HUES6 (cell line): Measurements from ENCODE around the gene MAP1S.

Experiments used
- H3K27ac ChIP-seq: 2 replicates; pipeline ENCODE4 v1.7.0; 2013; ENCODE audit warnings: low read depth, mild to moderate bottlenecking, low read length, inconsistent platforms
- H3K27me3 ChIP-seq: 2 replicates; pipeline ENCODE4 v1.6.1; 2013; ENCODE audit warnings: low read length; ENCODE audit not compliant: control insufficient read depth, insufficient read depth
- H3K36me3 ChIP-seq: 2 replicates; pipeline ENCODE4 v1.6.1; 2013; ENCODE audit warnings: low read length; ENCODE audit not compliant: control insufficient read depth, insufficient read depth
- H3K4me1 ChIP-seq: 2 replicates; pipeline ENCODE4 v1.6.1; 2013; ENCODE audit warnings: low read length; ENCODE audit not compliant: control insufficient read depth, insufficient read depth
- H3K4me3 ChIP-seq: 2 replicates; pipeline ENCODE4 v1.5.1; 2013; ENCODE audit warnings: low read depth, low read length
- H3K9ac ChIP-seq: one replicate; pipeline ENCODE4 v1.6.1; 2013; ENCODE audit warnings: mild to moderate bottlenecking, low read length
- H3K9me3 ChIP-seq: 2 replicates; pipeline ENCODE4 v1.6.1; 2013; ENCODE audit warnings: low read depth, low read length; ENCODE audit not compliant: control insufficient read depth, insufficient read depth

The MAP1S gene

DNA sequence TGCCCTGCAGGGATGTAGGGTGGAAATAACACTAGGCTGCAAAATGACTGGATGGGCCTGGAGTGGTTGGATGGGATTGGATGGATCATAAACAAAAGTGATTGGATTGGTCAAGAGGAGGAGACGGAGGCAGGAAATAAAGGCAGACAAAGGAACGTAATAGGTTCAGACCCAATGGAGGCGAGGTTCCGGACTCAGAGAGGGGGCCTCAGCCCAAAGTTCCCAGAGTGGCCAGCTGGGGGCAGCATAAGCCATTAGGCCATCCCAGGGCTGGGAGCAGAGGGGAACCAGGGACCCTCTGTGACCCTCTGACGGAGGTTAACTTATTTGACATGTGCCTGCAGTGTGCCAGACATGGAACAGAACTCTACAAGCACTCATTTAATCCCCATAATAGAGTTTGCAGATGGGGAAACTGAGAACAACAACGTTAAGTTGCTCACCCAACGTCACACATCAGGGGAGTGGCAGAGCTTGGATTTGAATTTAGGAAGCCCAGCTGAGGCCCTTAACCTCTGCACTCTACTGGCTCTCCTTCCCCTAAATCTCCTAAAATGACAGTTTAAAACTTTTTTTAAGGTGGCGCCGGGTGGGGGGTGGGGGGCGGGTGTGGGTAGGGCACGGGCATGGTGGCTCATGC is 15.3 kb upstream of the MAP1S start:
- Histone ChIP-seq H3K27me3 (0 out of 2 replicates have a peak, but pooled peaks cover 4% of the 10 kb centered on the region), H3K27ac (no peak overlapping the region), H3K4me1 (peaks cover 3% of the 10 kb centered on the region; the same call in 1 of the 2 replicates), H3K4me3 (no peak overlapping the region), H3K9me3 (no peaks in the 10 kb centered on the region), H3K36me3 (no peaks in the 10 kb centered on the region), H3K9ac (no peak overlapping the region)

DNA sequence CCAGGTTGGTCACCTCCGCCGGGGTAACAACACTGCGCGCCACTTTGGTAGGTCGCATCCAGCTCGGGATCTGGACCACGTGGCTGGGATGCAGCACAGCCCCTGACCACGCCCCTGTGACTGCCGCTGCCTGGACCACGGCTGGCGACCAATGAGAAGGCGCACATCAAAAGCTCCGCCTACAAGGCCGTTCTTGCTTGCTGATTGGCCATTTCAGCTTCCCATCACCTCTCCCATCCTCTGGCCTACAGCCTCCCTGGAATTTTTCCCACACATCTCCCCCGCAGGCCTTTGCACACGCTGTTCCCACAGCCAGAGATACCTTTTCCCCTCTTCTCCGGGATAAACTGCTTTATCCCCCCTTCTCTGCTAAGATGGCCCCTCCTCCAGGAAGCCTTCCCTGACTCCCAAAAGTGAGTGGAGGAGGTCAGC is 12.5 kb upstream of the MAP1S start:
- Histone ChIP-seq H3K9me3 (no peaks in the 10 kb centered on the region), H3K9ac (no peak overlapping the region), H3K27me3 (0 out of 2 replicates have a peak, but pooled peaks cover 4% of the 10 kb centered on the region), H3K36me3 (no peaks in the 10 kb centered on the region), H3K4me1 (peaks cover 3% of the 10 kb centered on the region; the same call in 1 of the 2 replicates), H3K27ac (no peak overlapping the region), H3K4me3 (peak overlapping the region; percentile 41)

DNA sequence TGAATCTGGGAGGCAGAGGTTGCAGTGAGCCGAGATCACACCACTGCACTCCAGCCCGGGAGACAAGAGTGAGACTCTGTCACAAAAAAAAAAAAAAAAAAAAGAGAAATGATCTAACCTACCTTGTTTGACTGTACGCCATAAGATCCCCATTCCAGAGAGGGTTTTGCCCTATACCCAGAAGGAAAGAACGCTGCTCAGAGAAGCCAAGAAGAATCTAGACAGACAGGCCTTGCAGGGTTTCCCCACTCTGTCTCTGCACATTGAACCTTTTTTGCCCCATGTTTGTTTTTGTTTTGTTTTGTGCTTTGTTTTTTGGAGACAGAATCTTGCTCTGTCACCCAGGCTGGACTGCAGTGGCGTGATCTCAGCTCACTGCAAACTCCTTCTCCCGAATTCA is 7.4 kb upstream of the MAP1S start:
- no peaks in the 10 kb centered on the region for H3K36me3 ChIP-seq
- H3K4me3 ChIP-seq, result no peak overlapping the region
- H3K27ac ChIP-seq, result no peak overlapping the region
- no peaks in the 10 kb centered on the region for H3K4me1 ChIP-seq
- no peak overlapping the region for H3K9ac ChIP-seq
- H3K27me3 ChIP-seq, result no peaks in the 10 kb centered on the region
- H3K9me3 ChIP-seq, result no peaks in the 10 kb centered on the region

DNA sequence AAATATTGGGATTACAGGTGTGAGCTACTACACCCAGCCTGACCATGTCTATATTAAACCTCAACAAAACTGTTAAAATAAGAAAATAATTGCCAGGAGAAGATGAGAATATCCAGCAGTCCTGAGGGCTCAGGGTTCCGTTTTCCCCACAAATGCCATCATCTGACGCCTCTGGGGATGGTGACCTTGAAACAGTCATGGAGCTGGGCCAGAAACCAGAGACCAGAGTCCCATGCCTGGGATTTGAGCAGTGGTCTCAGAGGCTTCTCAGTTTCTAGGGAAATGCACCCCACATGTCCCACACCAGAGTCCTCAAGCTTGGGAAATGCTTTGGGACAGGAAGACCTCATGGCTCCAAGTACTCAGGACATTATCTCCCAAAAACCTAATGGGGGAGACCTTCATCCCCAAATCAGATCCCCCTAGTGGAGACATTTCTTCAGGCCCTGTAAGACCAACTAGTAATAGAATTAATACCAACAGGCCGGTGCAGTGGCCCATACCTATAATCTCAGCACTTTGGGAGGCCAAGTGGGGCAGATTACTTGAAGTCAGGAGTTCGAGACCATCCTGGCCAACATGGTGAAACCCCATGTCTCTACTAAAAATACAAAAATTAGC is 2.9 kb upstream of the MAP1S start:
- H3K9me3 ChIP-seq, result no peaks in the 10 kb centered on the region
- H3K27me3 ChIP-seq, result no peaks in the 10 kb centered on the region
- H3K4me3 ChIP-seq, result no peak overlapping the region
- no peak overlapping the region for H3K9ac ChIP-seq
- peaks cover 16% of the 10 kb centered on the region for H3K4me1 ChIP-seq
- peaks cover 6% of the 10 kb centered on the region for H3K36me3 ChIP-seq
- no peak overlapping the region for H3K27ac ChIP-seq

DNA sequence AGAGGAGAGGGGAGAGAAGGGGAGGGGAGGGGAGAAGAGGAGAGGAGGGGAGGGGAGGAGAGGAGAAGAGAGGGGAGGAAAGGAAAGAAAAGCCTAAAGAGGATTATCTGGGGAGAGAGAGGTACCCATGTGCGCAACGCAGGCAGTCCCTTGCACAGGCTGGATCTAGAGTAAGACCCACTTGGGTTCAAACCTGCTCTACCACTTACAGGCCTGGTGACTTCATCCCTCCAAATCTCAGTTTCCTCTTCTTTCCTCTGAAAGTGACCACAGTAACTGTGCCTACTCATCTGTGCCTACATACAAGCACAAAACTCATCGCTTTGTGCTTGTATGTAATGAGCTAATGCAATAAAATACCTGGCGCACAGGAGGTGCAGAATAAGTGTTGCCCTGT is 732 bp upstream of the MAP1S start:
- peaks cover 15% of the 10 kb centered on the region for H3K36me3 ChIP-seq
- H3K4me1 ChIP-seq, result peaks cover 16% of the 10 kb centered on the region
- no peaks in the 10 kb centered on the region for H3K9me3 ChIP-seq
- H3K27ac ChIP-seq, result peak overlapping the region; percentile 4; the same call in 1 of the 2 replicates
- H3K27me3 ChIP-seq, result no peaks in the 10 kb centered on the region
- peak overlapping the region; percentile 77 for H3K4me3 ChIP-seq
- H3K9ac ChIP-seq, result peak overlapping the region; percentile 9

DNA sequence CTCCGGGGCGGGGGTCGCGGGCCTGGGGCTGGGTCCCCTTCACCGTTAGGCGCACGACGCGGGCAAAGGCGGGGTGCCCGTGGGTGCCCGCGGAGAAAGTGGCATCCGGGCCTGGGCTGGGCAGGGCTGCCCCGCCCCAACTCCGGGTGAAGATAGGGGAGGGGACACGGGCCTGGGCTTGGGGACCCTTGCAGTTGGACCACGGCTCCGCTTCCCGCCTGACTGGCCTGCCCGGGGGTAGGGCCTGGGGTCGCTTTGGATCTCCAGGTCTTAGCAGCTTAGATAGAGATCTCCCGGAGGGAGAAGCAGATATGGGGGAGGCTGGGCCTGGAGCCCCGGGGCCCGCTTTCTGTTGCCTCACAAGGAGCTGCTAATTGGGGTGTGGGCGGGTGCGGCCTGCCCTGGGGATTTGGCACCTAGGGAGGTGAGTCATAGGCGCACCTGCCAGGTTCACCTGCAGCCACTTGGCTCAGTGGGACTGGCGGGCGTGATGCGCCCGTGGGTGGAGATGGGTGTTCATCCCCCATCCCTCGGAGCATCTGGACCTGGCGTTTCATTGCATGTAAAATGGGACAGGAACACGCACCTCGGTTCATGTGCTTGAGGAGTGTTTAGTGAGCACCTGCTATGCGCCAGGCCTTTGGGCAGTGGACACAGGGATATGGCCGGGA is 585 bp downstream of the MAP1S start:
- peaks cover 16% of the 10 kb centered on the region for H3K4me1 ChIP-seq
- no peaks in the 10 kb centered on the region for H3K9me3 ChIP-seq
- H3K27ac ChIP-seq, result no peak overlapping the region
- H3K36me3 ChIP-seq, result peaks cover 28% of the 10 kb centered on the region
- H3K4me3 ChIP-seq, result peak overlapping the region; percentile 77
- no peaks in the 10 kb centered on the region for H3K27me3 ChIP-seq
- peak overlapping the region; percentile 64 for H3K9ac ChIP-seq

DNA sequence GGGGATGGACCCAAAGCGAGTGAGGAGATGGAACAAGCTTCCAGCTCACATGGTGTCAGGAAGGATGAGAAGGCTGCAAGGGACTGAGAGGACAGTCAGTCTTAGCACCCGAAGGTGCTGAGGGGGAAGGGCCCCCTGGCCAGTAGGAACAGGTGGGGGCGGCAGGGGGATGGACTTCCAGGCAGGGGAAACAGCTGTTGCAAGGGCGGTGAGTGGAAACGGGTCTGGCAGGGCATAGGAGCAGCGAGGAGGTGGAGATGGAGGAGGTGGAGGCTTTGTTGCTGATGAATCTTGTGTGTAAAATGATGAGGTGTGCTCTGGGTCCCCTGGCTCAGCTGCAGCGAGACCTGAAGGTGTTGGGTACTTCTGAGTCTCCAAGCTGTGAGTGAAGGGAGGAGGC is 1.2 kb downstream of the MAP1S start:
- Histone ChIP-seq H3K27ac (no peak overlapping the region), H3K36me3 (peaks cover 34% of the 10 kb centered on the region), H3K9me3 (no peaks in the 10 kb centered on the region), H3K4me1 (peaks cover 16% of the 10 kb centered on the region), H3K4me3 (peak overlapping the region; percentile 77), H3K9ac (no peak overlapping the region), H3K27me3 (no peaks in the 10 kb centered on the region)

DNA sequence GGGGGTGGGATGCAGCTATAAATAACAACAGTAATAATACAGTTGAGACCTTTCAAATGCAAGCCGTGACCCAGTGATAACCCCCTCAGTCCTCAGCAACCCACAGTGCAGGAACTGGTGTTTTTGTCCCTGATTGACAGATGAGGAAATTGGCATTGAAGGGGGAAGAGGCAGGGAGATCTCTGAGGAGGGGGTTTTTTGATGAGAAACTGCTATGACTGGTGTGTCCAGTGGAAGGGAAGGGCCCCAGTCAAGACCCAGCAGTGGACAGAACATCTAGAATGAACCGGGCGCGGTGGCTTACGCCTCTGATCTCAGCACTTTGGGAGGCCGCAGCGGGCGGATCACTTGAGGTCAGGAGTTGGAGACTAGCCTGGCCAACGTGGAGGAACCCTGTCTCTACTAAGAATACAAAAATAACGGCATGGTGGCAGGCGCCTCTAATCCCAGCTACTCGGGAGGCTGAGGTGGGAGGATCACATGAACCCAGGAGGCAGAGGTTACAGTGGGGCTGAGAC is 1.9 kb downstream of the MAP1S start:
- no peak overlapping the region for H3K27ac ChIP-seq
- H3K9me3 ChIP-seq, result no peaks in the 10 kb centered on the region
- H3K4me3 ChIP-seq, result 0 out of 2 replicates have a peak overlapping the region, but pooled peaks have one; percentile 77
- H3K36me3 ChIP-seq, result peaks cover 41% of the 10 kb centered on the region
- H3K9ac ChIP-seq, result no peak overlapping the region
- H3K27me3 ChIP-seq, result no peaks in the 10 kb centered on the region
- H3K4me1 ChIP-seq, result peaks cover 16% of the 10 kb centered on the region

DNA sequence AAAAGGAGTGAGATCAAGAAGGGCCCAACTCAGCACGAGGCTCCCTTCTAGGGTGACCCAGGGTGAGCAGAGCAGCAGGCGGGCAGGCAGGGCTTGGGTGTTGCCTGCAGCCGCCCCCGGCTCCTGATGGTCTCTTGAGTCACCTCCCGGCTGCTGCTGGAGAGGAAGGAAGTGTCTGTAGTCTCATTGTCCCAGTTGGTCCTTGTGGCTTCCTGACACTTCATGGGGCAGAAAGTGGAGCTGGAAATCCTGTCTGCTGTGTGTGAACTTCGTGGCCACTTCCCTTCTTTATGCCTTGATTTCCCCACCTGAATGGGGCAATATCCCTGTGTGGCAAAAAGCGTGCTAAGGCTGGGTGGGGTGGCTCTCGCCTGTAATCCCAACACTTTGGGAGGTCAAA is 2.5 kb downstream of the MAP1S start:
- H3K4me1 ChIP-seq, result peaks cover 16% of the 10 kb centered on the region
- H3K36me3 ChIP-seq, result peaks cover 47% of the 10 kb centered on the region
- no peaks in the 10 kb centered on the region for H3K9me3 ChIP-seq
- H3K27ac ChIP-seq, result no peak overlapping the region
- H3K27me3 ChIP-seq, result no peaks in the 10 kb centered on the region
- no peak overlapping the region for H3K9ac ChIP-seq
- H3K4me3 ChIP-seq, result no peak overlapping the region

DNA sequence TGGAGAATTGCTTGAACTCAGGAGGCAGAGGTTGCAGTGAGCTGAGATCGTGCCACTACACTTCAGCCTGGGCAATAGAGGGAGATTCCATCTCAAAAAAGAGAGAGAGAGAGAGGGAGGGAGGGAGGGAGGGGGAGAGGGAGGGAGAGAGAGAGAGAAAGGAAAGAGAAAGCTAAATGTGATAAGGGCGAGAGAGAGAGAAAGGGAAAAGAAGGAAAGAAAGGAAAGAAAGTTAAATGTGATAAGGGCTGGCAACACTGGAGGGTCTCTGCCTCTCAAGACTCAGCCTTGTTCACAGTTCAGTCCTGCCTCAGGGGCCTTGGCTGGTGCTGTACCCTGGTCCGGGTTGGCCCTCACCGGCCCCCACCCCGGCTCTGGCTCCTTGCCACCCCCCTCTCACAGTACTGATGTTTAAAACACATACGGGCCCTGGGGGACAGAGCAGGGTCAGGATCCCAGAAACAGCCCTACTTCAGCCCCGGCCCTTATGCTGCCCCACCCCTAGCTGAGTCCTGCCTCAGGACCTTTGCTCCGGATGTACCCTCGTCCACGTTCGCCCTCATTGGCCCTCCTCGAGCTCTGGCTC is 3.5 kb downstream of the MAP1S start:
- H3K4me3 ChIP-seq, result no peak overlapping the region
- peaks cover 16% of the 10 kb centered on the region for H3K4me1 ChIP-seq
- no peaks in the 10 kb centered on the region for H3K9me3 ChIP-seq
- H3K36me3 ChIP-seq, result peaks cover 57% of the 10 kb centered on the region
- H3K27ac ChIP-seq, result no peak overlapping the region
- H3K9ac ChIP-seq, result no peak overlapping the region
- H3K27me3 ChIP-seq, result no peaks in the 10 kb centered on the region

DNA sequence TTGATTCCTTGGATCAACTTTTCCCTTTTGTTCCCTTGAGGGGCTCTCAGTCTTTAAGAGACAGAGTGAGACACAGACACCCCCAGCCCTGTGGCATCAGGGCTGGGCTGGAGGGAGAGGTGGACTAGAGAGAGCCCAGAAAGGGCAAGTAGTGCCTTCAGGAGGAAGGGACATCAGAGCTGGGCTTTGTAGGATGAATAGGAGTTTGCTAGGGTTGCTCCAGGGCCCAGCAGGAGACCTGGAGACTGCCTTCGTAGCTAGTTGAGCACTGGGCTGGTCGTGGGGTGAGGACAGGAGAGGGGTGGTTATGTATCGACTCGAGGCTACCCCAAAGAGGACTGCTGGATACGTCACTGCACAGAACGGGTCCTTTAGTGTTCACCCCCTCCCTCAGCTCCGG is 5.4 kb downstream of the MAP1S start:
- Histone ChIP-seq H3K36me3 (peaks cover 74% of the 10 kb centered on the region), H3K9ac (no peak overlapping the region)

More for the DNA sequence above, 5.4 kb downstream of the MAP1S start:
- Histone ChIP-seq H3K27me3 (no peaks in the 10 kb centered on the region), H3K27ac (no peak overlapping the region), H3K9me3 (no peaks in the 10 kb centered on the region), H3K4me1 (peaks cover 10% of the 10 kb centered on the region), H3K4me3 (no peak overlapping the region)
